HepG2 (cell line): Measurements from ENCODE around the gene SYNC. TPM values are rescaled to one million over a fixed set of nuclear protein-coding genes. Genes with fewer than 3 reads are reported as not detected.
A peak's percentile ranks its signal among the peaks of the same experiment; 100 is the strongest.

Experiments
- CREM ChIP-seq, 2 experiments: sonication (generic) in 1 of 2; formaldehyde crosslinking in 1 of 2; IDR thresholded peaks; 2 replicates each; pipeline versions ENCODE4 v1.4.0 to v1.6.1; 2016 to 2020; ENCODE audit warnings: antibody characterized with exemption in 1 of 2, mild to moderate bottlenecking in 1 of 2, missing genetic modification reagents in 1 of 2
- HNRNPLL ChIP-seq: fragments of 200-400 bp; formaldehyde crosslinking; IDR thresholded peaks from 2 replicates; pipeline ENCODE4 v1.6.1; 2017; ENCODE audit warnings: mild to moderate bottlenecking, low read depth, low read length; ENCODE audit not compliant: poor library complexity, severe bottlenecking
- HOXA3 ChIP-seq: sonication (generic); formaldehyde crosslinking; IDR thresholded peaks from 2 replicates; pipeline ENCODE4 v1.5.0; 2020; ENCODE audit warnings: missing genetic modification reagents
- KDM1A ChIP-seq: IDR thresholded peaks from 2 replicates; pipeline ENCODE4 v1.6.1; 2016; ENCODE audit warnings: missing compliant biosample characterization
- MXD4 ChIP-seq: IDR thresholded peaks from 2 replicates; pipeline ENCODE4 v1.6.1; 2016; ENCODE audit warnings: mild to moderate bottlenecking, missing biosample characterization, missing genetic modification reagents
- NFYB ChIP-seq: sonication (generic); formaldehyde crosslinking; IDR thresholded peaks from 2 replicates; pipeline ENCODE4 v1.4.0; 2020; ENCODE audit warnings: missing genetic modification reagents
- TBX2 ChIP-seq: sonication (generic); formaldehyde crosslinking; IDR thresholded peaks from 2 replicates; pipeline ENCODE4 v1.5.0; 2020; ENCODE audit warnings: missing genetic modification reagents, mild to moderate bottlenecking, borderline replicate concordance
- TEAD3 ChIP-seq: optimal IDR thresholded peaks from 2 replicates; pipeline ENCODE3; 2016; ENCODE audit warnings: borderline replicate concordance
- ZBTB44 ChIP-seq: sonication (generic); formaldehyde crosslinking; IDR thresholded peaks from 2 replicates; pipeline ENCODE4 v1.4.0; 2020; ENCODE audit warnings: missing genetic modification reagents
- ZNF142 ChIP-seq: sonication (generic); formaldehyde crosslinking; IDR thresholded peaks from 2 replicates; pipeline ENCODE4 v1.4.0; 2020; ENCODE audit warnings: missing genetic modification reagents
- ZNF253 ChIP-seq: sonication (generic); formaldehyde crosslinking; IDR thresholded peaks from 2 replicates; pipeline ENCODE4 v1.8.0; 2022; ENCODE audit warnings: mild to moderate bottlenecking, missing genetic modification reagents, borderline replicate concordance
- ZNF383 ChIP-seq: sonication (generic); formaldehyde crosslinking; IDR thresholded peaks from 2 replicates; pipeline ENCODE4 v1.4.0; 2020; ENCODE audit warnings: missing genetic modification reagents, mild to moderate bottlenecking, borderline replicate concordance
- ZNF747 ChIP-seq: sonication (generic); formaldehyde crosslinking; IDR thresholded peaks from 2 replicates; pipeline ENCODE4 v1.8.1; 2023; ENCODE audit warnings: missing genetic modification reagents, mild to moderate bottlenecking, borderline replicate concordance
- ZNF770 ChIP-seq: sonication (generic); formaldehyde crosslinking; IDR thresholded peaks from 2 replicates; pipeline ENCODE4 v1.5.0; 2020; ENCODE audit warnings: mild to moderate bottlenecking, missing genetic modification reagents
- ZSCAN22 ChIP-seq: sonication (generic); formaldehyde crosslinking; IDR thresholded peaks from 2 replicates; pipeline ENCODE4 v1.4.0; 2020; ENCODE audit warnings: mild to moderate bottlenecking, missing genetic modification reagents
- polyA plus RNA-seq, 8 experiments: library from polyadenylated mRNA; depleted of rRNA in 3 of 8; stranded (reverse) in 7 of 8; unstranded in 1 of 8; fragments of >200 nt; fragmentation: Illumina TruSeq in 4 of 8; extraction: Trizol in 4 of 8; gene quantifications; 2 replicates each; pipeline versions ENCODE4 v1.2.1 to v1.2.3, GENCODE V29; 2011 to 2016; ENCODE audit warnings: low read depth in 4 of 8, missing spikeins in 1 of 8, mixed read lengths in 1 of 8; ENCODE audit not compliant: insufficient read depth in 1 of 8
- total RNA-seq, 5 experiments: library from RNA; depleted of rRNA; stranded (reverse); fragments of >200 nt; fragmentation: Illumina TruSeq; extraction: Trizol; gene quantifications; 2 replicates each; pipeline ENCODE4 v1.2.3, GENCODE V29; 2016; ENCODE audit warnings: low read depth in 1 of 5

SYNC gene
- total and polyA plus RNA-seq, 2 of the 13 experiments (the other 11 are each of a cell fraction or from before 2014, with no cell fraction given): 2.4 to 5.4 TPM

GRCh38 chr1:32716312-32717148, 14.0 kb upstream of the SYNC start (continued):
- TF ChIP-seq ZNF142: no peak
- peak; percentile 49 for TF ChIP-seq HNRNPLL
- TF ChIP-seq TEAD3 (CRISPR knock-in tag): peak; percentile 57
- no peak for TF ChIP-seq ZNF383 (CRISPR knock-in tag)
- peak; percentile 77 for TF ChIP-seq ZNF747 (CRISPR knock-in tag)
- TF ChIP-seq ZBTB44 (CRISPR knock-in tag): no peak
- peak; percentile 64 for TF ChIP-seq ZNF770 (CRISPR knock-in tag)
- 0 out of 2 replicates have a peak, but pooled peaks have one; percentile 18 for TF ChIP-seq MXD4 (CRISPR knock-in tag)
- TF ChIP-seq TBX2 (CRISPR knock-in tag): peak; percentile 81
- TF ChIP-seq NFYB: no peak
- TF ChIP-seq ZSCAN22 (CRISPR knock-in tag): no peak
- TF ChIP-seq CREM (IDR thresholded peaks at IDR 0.05): peak; percentile 25; the same call in 1 of the 2 replicates
- no peak for TF ChIP-seq CREM (CRISPR knock-in tag; IDR thresholded peaks at IDR 0.05)
- TF ChIP-seq HOXA3 (CRISPR knock-in tag): peak; percentile 63; the same call in 1 of the 2 replicates
- peak; percentile 14; the same call in 1 of the 2 replicates for TF ChIP-seq KDM1A
- no peak for TF ChIP-seq ZNF253 (CRISPR knock-in tag)
